ENCODE measurements around the gene BICRA.
"Not testable (repeated sequence)": the region's sequence is repeated elsewhere in the genome, so short reads cannot be mapped to it uniquely, and the experiment has no call there.

Gene BICRA

GRCh38 chr19:47740866-47741519, 132.1 kb downstream of the BICRA start:
- DNase-seq (ENCODE audit: low read depth in 2 of 3, low spot score in 1 of 3) = no peak

GRCh38 chr19:47741544-47742140, 132.7 kb downstream of the BICRA start:
- DNase-seq (ENCODE audit: low read depth in 2 of 3, low spot score in 1 of 3) = no peak

GRCh38 chr19:47742634-47743033, 133.7 kb downstream of the BICRA start:
- DNase-seq (ENCODE audit: low read depth in 2 of 3, low spot score in 1 of 3) = no peak

GRCh38 chr19:47745010-47745901, 136.3 kb downstream of the BICRA start, which contains the start of gene NOP53:
Gene NOP53, plus strand, starts transcription at chr19:47745546. Its CDS starts 14 bp downstream, at chr19:47745560.
- peak; percentile 94 to 97 (median 95) for DNase-seq (ENCODE audit: low read depth in 2 of 3, low spot score in 1 of 3)

GRCh38 chr19:47746129-47746528, 137.2 kb downstream of the BICRA start:
- DNase-seq (ENCODE audit: low read depth in 2 of 3, low spot score in 1 of 3) = not testable (repeated sequence)

GRCh38 chr19:47749326-47749725, 140.4 kb downstream of the BICRA start:
- no peak for DNase-seq (ENCODE audit: low read depth in 2 of 3, low spot score in 1 of 3)

GRCh38 chr19:47750752-47751151, 141.8 kb downstream of the BICRA start:
- DNase-seq (ENCODE audit: low read depth in 2 of 3, low spot score in 1 of 3) = no peak

GRCh38 chr19:47752440-47753211, 143.7 kb downstream of the BICRA start:
- no peak for DNase-seq (ENCODE audit: low read depth in 2 of 3, low spot score in 1 of 3)
